Prostate gland (tissue), 2 donors: ENCODE data around the gene ARHGAP24.

Source experiments
- CTCF ChIP-seq, 4 experiments: fragments of 200-600 bp in 2 of 4; fragments of 450-650 bp in 2 of 4; sonication (generic) in 2 of 4; IDR thresholded peaks; 1 replicate in 3 of 4; 2 replicates in 1 of 4; pipeline ENCODE4 v1.5.1; 2016 to 2019; ENCODE audit warnings: antibody characterized with exemption in 4 of 4, mild to moderate bottlenecking in 2 of 4, moderate library complexity in 2 of 4
- POLR2A ChIP-seq: fragments of 450-650 bp; IDR thresholded peaks from one replicate; pipeline ENCODE4 v1.6.1; 2016; ENCODE audit warnings: antibody characterized with exemption, mild to moderate bottlenecking
- POLR2AphosphoS5 ChIP-seq: sonication (generic); formaldehyde crosslinking; IDR thresholded peaks from one replicate; pipeline ENCODE4 v1.6.1; 2017; ENCODE audit warnings: antibody characterized with exemption

- TF ChIP-seq CTCF (IDR thresholded peaks at IDR 0.05) (no peak), POLR2A (no peak), POLR2AphosphoS5 (no peak)
Measured at GRCh38 chr4:85741921-85742591, 267.1 kb downstream of the ARHGAP24 start.
